Neural cell (in vitro differentiated cells): ENCODE results near the gene KIF2A.

Source experiments
- EP300 ChIP-seq: fragments of 450-650 bp; conservative IDR thresholded peaks from 2 replicates; pipeline ENCODE4 v1.6.1; 2014; ENCODE audit warnings: antibody characterized with exemption, mild to moderate bottlenecking, moderate library complexity; ENCODE audit not compliant: poor library complexity, severe bottlenecking
- EZH2 ChIP-seq: fragments of 200-600, 300-800 bp; shearing (Covaris generic), sonication (generic); IDR thresholded peaks from 2 replicates; pipeline ENCODE4 v1.6.1; 2014; ENCODE audit warnings: antibody characterized with exemption, low read length, borderline replicate concordance, mild to moderate bottlenecking; ENCODE audit not compliant: insufficient read depth, poor library complexity, severe bottlenecking
- MXI1 ChIP-seq: fragments of 450-650 bp; conservative IDR thresholded peaks from 2 replicates; pipeline ENCODE4 v1.6.1; 2014; ENCODE audit warnings: antibody characterized with exemption, mild to moderate bottlenecking; ENCODE audit not compliant: poor library complexity, severe bottlenecking
- POLR2AphosphoS5 ChIP-seq: IDR thresholded peaks from 2 replicates; pipeline ENCODE4 v1.6.1; 2012
- RAD21 ChIP-seq: fragments of 450-650 bp; conservative IDR thresholded peaks from 2 replicates; pipeline ENCODE4 v1.6.1; 2014; ENCODE audit warnings: antibody characterized with exemption, mild to moderate bottlenecking, moderate library complexity
- SMC3 ChIP-seq: fragments of 450-650 bp; conservative IDR thresholded peaks from 2 replicates; pipeline ENCODE4 v1.6.1; 2014; ENCODE audit warnings: antibody characterized with exemption, mild to moderate bottlenecking, moderate library complexity; ENCODE audit not compliant: poor library complexity
- TF ChIP-seq, protein P1 (sequence below): fragments of 450-650 bp; IDR thresholded peaks from 2 replicates; pipeline ENCODE4 v1.5.1; 2014; ENCODE audit warnings: antibody characterized with exemption, mild to moderate bottlenecking, moderate library complexity; ENCODE audit not compliant: poor library complexity, severe bottlenecking

DNA sequence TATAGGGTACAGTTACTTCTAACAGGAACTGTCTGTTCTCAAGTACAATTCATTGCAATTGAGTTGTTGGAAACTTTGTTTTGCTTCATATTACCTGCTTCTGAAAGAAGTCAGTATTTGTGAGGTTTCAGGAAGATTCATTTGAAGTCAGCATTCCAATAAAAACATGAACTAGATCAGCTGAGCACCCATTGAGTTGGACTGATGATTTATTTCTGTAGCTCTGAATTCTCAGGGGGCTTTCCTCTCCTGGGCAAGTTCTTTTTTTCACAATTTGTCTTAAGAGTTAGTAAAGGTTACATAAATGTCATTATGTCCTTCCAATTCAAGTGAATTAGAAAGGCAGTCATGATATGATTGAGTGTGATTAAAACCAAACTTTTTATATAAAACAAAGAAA, 16.2 kb upstream of the KIF2A start:
- TF ChIP-seq MXI1 (no peak), SMC3 (no peak), EZH2 (no peak), RAD21 (no peak), POLR2AphosphoS5 (no peak), EP300 (no peak)
- TF ChIP-seq, protein P1, sequence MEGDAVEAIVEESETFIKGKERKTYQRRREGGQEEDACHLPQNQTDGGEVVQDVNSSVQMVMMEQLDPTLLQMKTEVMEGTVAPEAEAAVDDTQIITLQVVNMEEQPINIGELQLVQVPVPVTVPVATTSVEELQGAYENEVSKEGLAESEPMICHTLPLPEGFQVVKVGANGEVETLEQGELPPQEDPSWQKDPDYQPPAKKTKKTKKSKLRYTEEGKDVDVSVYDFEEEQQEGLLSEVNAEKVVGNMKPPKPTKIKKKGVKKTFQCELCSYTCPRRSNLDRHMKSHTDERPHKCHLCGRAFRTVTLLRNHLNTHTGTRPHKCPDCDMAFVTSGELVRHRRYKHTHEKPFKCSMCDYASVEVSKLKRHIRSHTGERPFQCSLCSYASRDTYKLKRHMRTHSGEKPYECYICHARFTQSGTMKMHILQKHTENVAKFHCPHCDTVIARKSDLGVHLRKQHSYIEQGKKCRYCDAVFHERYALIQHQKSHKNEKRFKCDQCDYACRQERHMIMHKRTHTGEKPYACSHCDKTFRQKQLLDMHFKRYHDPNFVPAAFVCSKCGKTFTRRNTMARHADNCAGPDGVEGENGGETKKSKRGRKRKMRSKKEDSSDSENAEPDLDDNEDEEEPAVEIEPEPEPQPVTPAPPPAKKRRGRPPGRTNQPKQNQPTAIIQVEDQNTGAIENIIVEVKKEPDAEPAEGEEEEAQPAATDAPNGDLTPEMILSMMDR = no peak
